ENCODE results near the gene MYZAP. TPM values are rescaled to one million over a fixed set of nuclear protein-coding genes. Genes with fewer than 3 reads are reported as not detected.
A peak's percentile ranks its signal among the peaks of the same experiment; 100 is the strongest.

The MYZAP gene
- total RNA-seq, 3 donors from 2014 or later = 12.1 to 23.0 (median 16.7) TPM

DNA sequence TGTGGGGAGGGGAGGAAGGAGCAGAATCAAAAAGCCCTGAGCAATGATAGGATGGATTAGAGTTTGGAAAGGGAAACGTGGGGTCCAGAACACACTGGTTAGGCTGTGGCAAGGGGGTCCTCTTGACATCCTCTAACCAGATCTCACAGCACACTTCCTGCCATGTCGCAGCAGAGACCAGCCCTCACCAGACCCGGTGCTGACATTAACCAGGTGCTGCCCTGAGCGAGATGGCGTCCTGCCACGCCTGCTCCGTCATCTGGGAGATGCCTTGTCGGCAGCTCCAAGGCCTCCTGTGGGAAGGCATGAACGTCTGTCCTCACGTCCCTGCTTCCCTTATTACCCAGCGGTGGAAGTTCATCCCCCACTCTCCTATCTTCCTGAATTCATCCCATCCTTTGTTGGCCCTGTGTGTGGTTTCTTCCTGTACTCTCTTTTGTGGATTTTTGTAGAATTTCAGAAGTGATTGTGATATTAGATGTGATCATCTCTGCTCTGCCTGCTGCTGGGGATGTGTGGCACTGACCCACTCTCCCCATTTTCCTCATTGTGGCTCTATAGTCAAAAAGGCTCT is 29.4 kb upstream of the MYZAP start:
- TF ChIP-seq POLR2AphosphoS5 (IDR thresholded peaks at IDR 0.05) (no peak), POLR2A (IDR thresholded peaks at IDR 0.05) (no peak)
- TF ChIP-seq, protein P1, sequence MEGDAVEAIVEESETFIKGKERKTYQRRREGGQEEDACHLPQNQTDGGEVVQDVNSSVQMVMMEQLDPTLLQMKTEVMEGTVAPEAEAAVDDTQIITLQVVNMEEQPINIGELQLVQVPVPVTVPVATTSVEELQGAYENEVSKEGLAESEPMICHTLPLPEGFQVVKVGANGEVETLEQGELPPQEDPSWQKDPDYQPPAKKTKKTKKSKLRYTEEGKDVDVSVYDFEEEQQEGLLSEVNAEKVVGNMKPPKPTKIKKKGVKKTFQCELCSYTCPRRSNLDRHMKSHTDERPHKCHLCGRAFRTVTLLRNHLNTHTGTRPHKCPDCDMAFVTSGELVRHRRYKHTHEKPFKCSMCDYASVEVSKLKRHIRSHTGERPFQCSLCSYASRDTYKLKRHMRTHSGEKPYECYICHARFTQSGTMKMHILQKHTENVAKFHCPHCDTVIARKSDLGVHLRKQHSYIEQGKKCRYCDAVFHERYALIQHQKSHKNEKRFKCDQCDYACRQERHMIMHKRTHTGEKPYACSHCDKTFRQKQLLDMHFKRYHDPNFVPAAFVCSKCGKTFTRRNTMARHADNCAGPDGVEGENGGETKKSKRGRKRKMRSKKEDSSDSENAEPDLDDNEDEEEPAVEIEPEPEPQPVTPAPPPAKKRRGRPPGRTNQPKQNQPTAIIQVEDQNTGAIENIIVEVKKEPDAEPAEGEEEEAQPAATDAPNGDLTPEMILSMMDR (IDR thresholded peaks at IDR 0.05) = no peak
- Histone ChIP-seq H3K4me1 (no peaks in the 10 kb centered on the region), H3K9me3 (no peaks in the 10 kb centered on the region), H3K36me3 (no peaks in the 10 kb centered on the region), H3K4me3 (no peak overlapping the region), H3K27me3 (no peaks in the 10 kb centered on the region), H3K27ac (peak overlapping the region in 1 of 2 donors; percentile 22)
- intact Hi-C loops (cut with DNase I; ENCODE audit: low total_unique reads) = no loop called here
- DNase-seq (ENCODE audit: low spot score in 2 of 2) = no peak

DNA sequence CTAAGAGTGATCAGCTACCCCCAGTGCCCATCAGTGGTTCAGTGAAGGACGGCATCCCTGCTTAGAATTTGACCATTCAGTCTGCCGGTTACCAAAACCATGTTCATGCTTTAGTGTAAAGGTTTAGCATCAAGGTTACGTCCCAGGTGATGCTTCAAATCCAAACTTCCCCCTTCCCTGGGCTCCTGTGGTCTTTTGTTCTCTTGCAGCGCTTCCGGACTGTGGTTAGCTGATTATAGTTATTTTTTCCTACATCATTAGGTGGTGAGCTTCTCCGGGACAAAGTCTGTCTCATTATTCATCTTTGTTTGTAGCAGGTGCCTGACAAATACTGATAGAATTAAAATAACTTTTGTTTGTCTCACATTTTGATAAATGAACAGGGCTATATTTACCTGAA is 28.3 kb upstream of the MYZAP start:
- TF ChIP-seq, protein P1 (IDR thresholded peaks at IDR 0.05) = no peak
- TF ChIP-seq POLR2A (IDR thresholded peaks at IDR 0.05) (no peak), POLR2AphosphoS5 (IDR thresholded peaks at IDR 0.05) (no peak)
- no peak overlapping the region for H3K27ac ChIP-seq
- intact Hi-C loops (cut with DNase I; ENCODE audit: low total_unique reads) = no loop called here
- H3K4me1 ChIP-seq = no peaks in the 10 kb centered on the region
- H3K36me3 ChIP-seq = no peaks in the 10 kb centered on the region
- no peak for DNase-seq (ENCODE audit: low spot score in 2 of 2)
- H3K27me3 ChIP-seq = no peaks in the 10 kb centered on the region
- H3K9me3 ChIP-seq = no peaks in the 10 kb centered on the region
- H3K4me3 ChIP-seq = no peak overlapping the region

DNA sequence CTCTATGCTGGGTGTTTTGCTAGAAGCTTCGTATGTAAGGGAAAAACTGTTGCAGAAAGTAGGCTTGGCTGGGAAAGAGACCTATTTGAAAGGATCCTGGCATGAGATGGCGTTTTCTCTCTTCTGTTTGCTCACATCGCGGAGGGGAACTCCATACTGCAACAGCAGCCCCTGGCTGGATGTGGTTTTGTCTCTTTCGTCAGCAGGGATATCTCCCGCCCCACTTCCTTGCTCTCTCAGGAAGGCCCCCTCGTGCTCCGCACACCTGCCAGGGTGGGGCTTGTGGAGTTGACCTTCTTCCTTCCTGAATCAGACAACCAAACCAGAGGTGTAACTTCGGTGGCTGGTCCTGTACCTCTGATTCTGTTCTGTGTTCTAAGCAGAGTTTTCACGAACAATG is 26.4 kb upstream of the MYZAP start:
- peak in 1 of 2 donors; percentile 39 for DNase-seq (ENCODE audit: low spot score in 2 of 2)
- Histone ChIP-seq H3K4me1 (no peaks in the 10 kb centered on the region), H3K36me3 (no peaks in the 10 kb centered on the region), H3K4me3 (no peak overlapping the region), H3K27me3 (no peaks in the 10 kb centered on the region), H3K27ac (peak overlapping the region in 1 of 2 donors; percentile 23), H3K9me3 (no peaks in the 10 kb centered on the region)
- intact Hi-C loops (cut with DNase I; ENCODE audit: low total_unique reads) = no loop called here
- TF ChIP-seq POLR2AphosphoS5 (IDR thresholded peaks at IDR 0.05) = peak in 2 of 3 donors; percentile 15 to 33
- TF ChIP-seq, protein P1 (IDR thresholded peaks at IDR 0.05) = no peak

DNA sequence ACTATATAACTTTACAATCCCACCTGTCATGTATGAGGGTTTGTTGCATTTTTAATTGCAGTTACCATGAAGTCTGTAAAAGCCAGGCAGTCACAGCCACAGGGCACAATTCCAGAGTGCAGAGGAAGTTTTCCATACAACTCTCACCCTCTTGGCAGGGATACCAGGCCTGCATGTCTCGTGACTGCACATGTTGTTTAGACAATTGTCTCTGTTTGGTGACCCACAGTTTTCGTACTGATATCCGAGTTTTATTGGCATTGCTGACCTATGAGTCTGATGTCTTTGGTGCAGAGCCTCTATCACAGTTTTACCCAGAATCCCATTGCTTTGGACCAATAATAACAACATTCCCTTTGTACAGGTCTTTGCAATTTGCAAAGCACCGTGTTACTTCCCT is 24.9 kb upstream of the MYZAP start:
- H3K9me3 ChIP-seq = no peaks in the 10 kb centered on the region
- intact Hi-C loops (cut with DNase I; ENCODE audit: low total_unique reads) = no loop called here
- TF ChIP-seq, protein P1 (IDR thresholded peaks at IDR 0.05) = no peak
- peak in 2 of 3 donors; percentile 27 to 45 for TF ChIP-seq POLR2AphosphoS5 (IDR thresholded peaks at IDR 0.05)
- no peak for DNase-seq (ENCODE audit: low spot score in 2 of 2)
- no peaks in the 10 kb centered on the region for H3K27me3 ChIP-seq
- no peak overlapping the region for H3K4me3 ChIP-seq
- H3K4me1 ChIP-seq = no peaks in the 10 kb centered on the region
- H3K27ac ChIP-seq = peak overlapping the region; percentile 29 to 38
- no peaks in the 10 kb centered on the region for H3K36me3 ChIP-seq

DNA sequence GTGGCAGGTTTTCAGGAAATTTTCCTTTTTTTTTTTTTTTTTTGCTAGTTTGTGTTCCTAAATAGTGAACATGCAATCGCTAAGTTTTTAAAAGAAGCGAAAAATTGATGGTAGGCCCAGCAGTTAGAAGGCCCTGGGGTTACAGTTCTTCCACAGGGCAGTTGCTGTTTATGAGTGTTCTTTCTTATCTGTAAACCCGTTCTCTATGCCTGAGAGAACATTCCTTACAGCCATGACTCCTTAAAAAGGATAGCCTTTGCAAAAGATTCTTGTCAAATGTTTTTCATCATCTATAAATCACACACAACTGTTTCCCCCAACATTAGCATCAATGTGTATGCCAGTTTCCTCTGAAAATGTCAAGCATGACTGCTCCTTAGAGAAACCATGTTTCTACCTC is 23.8 kb upstream of the MYZAP start:
- H3K4me3 ChIP-seq = no peak overlapping the region
- no peaks in the 10 kb centered on the region for H3K27me3 ChIP-seq
- H3K4me1 ChIP-seq = no peaks in the 10 kb centered on the region
- H3K9me3 ChIP-seq = no peaks in the 10 kb centered on the region
- H3K27ac ChIP-seq = no peak overlapping the region
- intact Hi-C loops (cut with DNase I; ENCODE audit: low total_unique reads) = no loop called here
- TF ChIP-seq, protein P1 (IDR thresholded peaks at IDR 0.05) = no peak
- TF ChIP-seq POLR2A (IDR thresholded peaks at IDR 0.05) (no peak), POLR2AphosphoS5 (IDR thresholded peaks at IDR 0.05) (no peak)
- DNase-seq (ENCODE audit: low spot score in 2 of 2) = no peak
- no peaks in the 10 kb centered on the region for H3K36me3 ChIP-seq
